Vagina (tissue), 2 donors: ENCODE data around the gene POLR3GL.

Experiments
- CTCF ChIP-seq, 3 experiments: fragments of 450-650 bp in 2 of 3; fragments of 200-600 bp in 1 of 3; sonication (generic) in 1 of 3; IDR thresholded peaks; one replicate each; pipeline ENCODE4 v1.5.1; 2017 to 2019; ENCODE audit warnings: antibody characterized with exemption in 3 of 3, mild to moderate bottlenecking in 2 of 3, moderate library complexity in 2 of 3
- POLR2A ChIP-seq, 2 donors: fragments of 450-650 bp; IDR thresholded peaks; one replicate each; pipeline ENCODE4 v1.6.1; 2017; ENCODE audit warnings: antibody characterized with exemption in 2 of 2, mild to moderate bottlenecking in 2 of 2, moderate library complexity in 2 of 2

GRCh38 chr1:145942405-145942804, 22.1 kb upstream of the POLR3GL start:
- TF ChIP-seq CTCF (IDR thresholded peaks at IDR 0.05) (no peak), POLR2A (IDR thresholded peaks at IDR 0.05) (no peak)
